ENCODE measurements around the gene UMOD. TPM values are rescaled to one million over a fixed set of nuclear protein-coding genes. Genes with fewer than 3 reads are reported as not detected.

UMOD gene
- total and polyA plus RNA-seq, 12 donors = not detected

GRCh38 chr16:20398603-20399002 lies 46.1 kb upstream of the UMOD start:
- Histone ChIP-seq H3K9me3 (no peaks in the 10 kb centered on the region), H3K4me1 (peaks cover 0 to 11% (median 5%) of the 10 kb centered on the region in 9 donors), H3K4me3 (no peak overlapping the region), H3K36me3 (no peaks in the 10 kb centered on the region), H3K27me3 (no peaks in the 10 kb centered on the region), H3K27ac (no peak overlapping the region)
- no peak for TF ChIP-seq CTCF (IDR thresholded peaks at IDR 0.05)
- DNase-seq (no peak), ATAC-seq (no peak)
- intact Hi-C loops (cut with DNase I) = no loop called here
- WGBS, 2 donors = 90 to 92% methylated on average over 3 of the region's 3 CpGs

- intact Hi-C loops (cut with DNase I) = no loop called here
- ATAC-seq (no peak), DNase-seq (no peak)
- no peak overlapping the region for H3K4me3 ChIP-seq
- H3K27ac ChIP-seq = no peak overlapping the region
- TF ChIP-seq CTCF (IDR thresholded peaks at IDR 0.05) = no peak
- peaks cover 0 to 14% (median 7%) of the 10 kb centered on the region in 9 donors for H3K4me1 ChIP-seq
- no peaks in the 10 kb centered on the region for H3K27me3 ChIP-seq
- H3K9me3 ChIP-seq = no peaks in the 10 kb centered on the region
- 92 to 97% methylated on average over 7 of the region's 7 CpGs for WGBS, 2 donors
- no peaks in the 10 kb centered on the region for H3K36me3 ChIP-seq
These were observed 45.1 kb upstream of the UMOD start for GRCh38 chr16:20397468-20398074.

GRCh38 chr16:20396846-20397467 lies 44.4 kb upstream of the UMOD start:
- DNase-seq (no peak), ATAC-seq (no peak)
- intact Hi-C loops (cut with DNase I) = no loop called here
- no peaks in the 10 kb centered on the region for H3K9me3 ChIP-seq
- no peak overlapping the region for H3K27ac ChIP-seq
- peaks cover 0 to 14% (median 7%) of the 10 kb centered on the region in 9 donors for H3K4me1 ChIP-seq
- H3K4me3 ChIP-seq = no peak overlapping the region
- H3K36me3 ChIP-seq = no peaks in the 10 kb centered on the region
- WGBS, 2 donors = 97 to 99% methylated on average over 7 of the region's 7 CpGs
- no peaks in the 10 kb centered on the region for H3K27me3 ChIP-seq
- TF ChIP-seq CTCF (IDR thresholded peaks at IDR 0.05) = no peak

- no peak overlapping the region for H3K4me3 ChIP-seq
- 95% methylated on average over 2 of the region's 2 CpGs for WGBS, 2 donors
- no peak for ATAC-seq
- no peaks in the 10 kb centered on the region for H3K27me3 ChIP-seq
- DNase-seq = no peak
- no peak for TF ChIP-seq CTCF (IDR thresholded peaks at IDR 0.05)
- intact Hi-C loops (cut with DNase I) = no loop called here
- peaks cover 0 to 14% (median 7%) of the 10 kb centered on the region in 9 donors for H3K4me1 ChIP-seq
- H3K36me3 ChIP-seq = no peaks in the 10 kb centered on the region
- H3K9me3 ChIP-seq = no peaks in the 10 kb centered on the region
- H3K27ac ChIP-seq = no peak overlapping the region
These were observed 43.4 kb upstream of the UMOD start for GRCh38 chr16:20395946-20396345.

Data from heart right ventricle (tissue), 16 donors.